GM12873 (cell line): ENCODE data around the gene RNF43.

Source experiments
- TF ChIP-seq, protein P1 (sequence below): IDR thresholded peaks from 2 replicates; pipeline ENCODE4 v1.5.1; 2012; ENCODE audit warnings: low read depth, mild to moderate bottlenecking, moderate library complexity, low read length, control low read depth; ENCODE audit not compliant: insufficient read depth; ENCODE audit errors: missing control alignments

RNF43 gene

DNA sequence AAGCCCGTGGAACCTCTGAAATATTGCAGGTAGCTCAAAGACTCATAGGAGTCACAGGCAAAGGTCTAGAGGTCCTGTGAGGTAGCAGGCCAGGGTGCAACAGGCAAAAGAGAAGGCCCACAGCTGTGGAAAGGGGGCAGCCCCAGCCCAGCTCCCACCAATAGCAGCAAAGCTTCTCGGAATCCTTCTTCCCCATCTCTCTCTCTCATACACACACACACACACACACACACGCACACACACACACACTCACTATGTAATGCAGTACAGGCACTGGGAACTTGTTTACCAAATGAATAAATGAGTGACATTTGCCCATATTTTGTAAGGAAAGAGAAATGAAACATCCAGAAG lies 48.5 kb downstream of the RNF43 start:
- TF ChIP-seq, protein P1, sequence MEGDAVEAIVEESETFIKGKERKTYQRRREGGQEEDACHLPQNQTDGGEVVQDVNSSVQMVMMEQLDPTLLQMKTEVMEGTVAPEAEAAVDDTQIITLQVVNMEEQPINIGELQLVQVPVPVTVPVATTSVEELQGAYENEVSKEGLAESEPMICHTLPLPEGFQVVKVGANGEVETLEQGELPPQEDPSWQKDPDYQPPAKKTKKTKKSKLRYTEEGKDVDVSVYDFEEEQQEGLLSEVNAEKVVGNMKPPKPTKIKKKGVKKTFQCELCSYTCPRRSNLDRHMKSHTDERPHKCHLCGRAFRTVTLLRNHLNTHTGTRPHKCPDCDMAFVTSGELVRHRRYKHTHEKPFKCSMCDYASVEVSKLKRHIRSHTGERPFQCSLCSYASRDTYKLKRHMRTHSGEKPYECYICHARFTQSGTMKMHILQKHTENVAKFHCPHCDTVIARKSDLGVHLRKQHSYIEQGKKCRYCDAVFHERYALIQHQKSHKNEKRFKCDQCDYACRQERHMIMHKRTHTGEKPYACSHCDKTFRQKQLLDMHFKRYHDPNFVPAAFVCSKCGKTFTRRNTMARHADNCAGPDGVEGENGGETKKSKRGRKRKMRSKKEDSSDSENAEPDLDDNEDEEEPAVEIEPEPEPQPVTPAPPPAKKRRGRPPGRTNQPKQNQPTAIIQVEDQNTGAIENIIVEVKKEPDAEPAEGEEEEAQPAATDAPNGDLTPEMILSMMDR, result no peak
